Mesendoderm (in vitro differentiated cells): ENCODE results near the gene FBXW11.

Experiments used
- DNase-seq: peaks from one replicate; pipeline ENCODE4 v3.0.0; 2013
- H2AK5ac ChIP-seq: 2 replicates; pipeline ENCODE4 v1.6.1; 2013; ENCODE audit warnings: low read length, inconsistent platforms
- H2BK120ac ChIP-seq: 2 replicates; pipeline ENCODE4 v1.6.1; 2013; ENCODE audit warnings: low read depth, mild to moderate bottlenecking, low read length, moderate library complexity, mixed read lengths
- H2BK15ac ChIP-seq: replicated peaks from 2 replicates; pipeline ENCODE4 v1.6.1; 2013; ENCODE audit warnings: low read depth, mild to moderate bottlenecking, moderate library complexity
- H2BK5ac ChIP-seq: 2 replicates; pipeline ENCODE4 v1.6.1; 2013; ENCODE audit warnings: low read length, inconsistent platforms
- H3K18ac ChIP-seq: 2 replicates; pipeline ENCODE4 v1.6.1; 2013; ENCODE audit warnings: mild to moderate bottlenecking, low read length, mixed read lengths
- H3K23ac ChIP-seq: one replicate; pipeline ENCODE4 v1.6.1; 2013; ENCODE audit warnings: low read length
- H3K27ac ChIP-seq: 2 replicates; pipeline ENCODE4 v1.5.1; 2013; ENCODE audit warnings: low read depth, mild to moderate bottlenecking, inconsistent platforms, low read length, moderate library complexity
- H3K27me3 ChIP-seq: 2 replicates; pipeline ENCODE4 v1.6.1; 2013; ENCODE audit warnings: low read length, control low read depth, mild to moderate bottlenecking, inconsistent platforms; ENCODE audit not compliant: insufficient read depth, poor library complexity
- H3K36me3 ChIP-seq: 2 replicates; pipeline ENCODE4 v1.6.1; 2013; ENCODE audit warnings: low read length, inconsistent platforms; ENCODE audit not compliant: control insufficient read depth, insufficient read depth
- H3K4ac ChIP-seq: one replicate; pipeline ENCODE4 v1.6.1; 2013; ENCODE audit warnings: low read depth, mild to moderate bottlenecking, low read length, moderate library complexity
- H3K4me1 ChIP-seq: 2 replicates; pipeline ENCODE4 v1.6.1; 2013; ENCODE audit warnings: low read depth, low read length, inconsistent platforms; ENCODE audit not compliant: control insufficient read depth
- H3K4me2 ChIP-seq: 2 replicates; pipeline ENCODE4 v1.6.1; 2013; ENCODE audit warnings: low read length
- H3K4me3 ChIP-seq: 2 replicates; pipeline ENCODE4 v1.5.1; 2013; ENCODE audit warnings: mild to moderate bottlenecking, low read length
- H3K56ac ChIP-seq: one replicate; pipeline ENCODE4 v1.6.1; 2013; ENCODE audit warnings: low read length
- H3K79me1 ChIP-seq: 2 replicates; pipeline ENCODE4 v1.6.1; 2013; ENCODE audit warnings: low read length, inconsistent platforms
- H3K79me2 ChIP-seq: 2 replicates; pipeline ENCODE4 v1.6.1; 2013; ENCODE audit warnings: mild to moderate bottlenecking, low read length; ENCODE audit not compliant: control insufficient read depth, insufficient read depth
- H3K9ac ChIP-seq: 2 replicates; pipeline ENCODE4 v1.6.1; 2013; ENCODE audit warnings: low read length, inconsistent platforms
- H4K5ac ChIP-seq: one replicate; pipeline ENCODE4 v1.6.1; 2013; ENCODE audit warnings: low read length
- H4K8ac ChIP-seq: one replicate; pipeline ENCODE4 v1.6.1; 2013; ENCODE audit warnings: low read depth, mild to moderate bottlenecking, control low read depth, low read length, moderate library complexity
- WGBS: extraction: QIAGEN DNeasy Blood & Tissue Kit; methylation state at CpG from one replicate; pipeline ENCODE4 v1.1.7; 2013; ENCODE audit warnings: low lambda C conversion rate, missing lambda C conversion rate; ENCODE audit not compliant: insufficient coverage; ENCODE audit errors: extremely low coverage; 5-methylcytosine and 5-hydroxymethylcytosine counted together

Gene FBXW11

GRCh38 chr5:171899792-171900191, 106.6 kb downstream of the FBXW11 start:
- H3K4me3 ChIP-seq = no peak overlapping the region
- H3K56ac ChIP-seq = no peak overlapping the region
- peak; percentile 86 for DNase-seq
- H3K4me2 ChIP-seq = no peak overlapping the region
- H3K18ac ChIP-seq = no peak overlapping the region
- no peak overlapping the region for H2BK120ac ChIP-seq
- H3K36me3 ChIP-seq = no peaks in the 10 kb centered on the region
- H3K9ac ChIP-seq = no peak overlapping the region
- H3K79me2 ChIP-seq = peaks cover 5% of the 10 kb centered on the region
- no peak overlapping the region for H3K4ac ChIP-seq
- no peak overlapping the region for H2BK5ac ChIP-seq
- no peak overlapping the region for H3K23ac ChIP-seq
- no peak overlapping the region for H3K27ac ChIP-seq
- H2BK15ac ChIP-seq = no peak overlapping the region
- no CpG with 5 or more reads among the region's 5 CpGs for WGBS
- H4K8ac ChIP-seq = no peak overlapping the region
- H4K5ac ChIP-seq = no peak overlapping the region
- peaks cover 13% of the 10 kb centered on the region for H3K79me1 ChIP-seq
- H3K4me1 ChIP-seq = no peaks in the 10 kb centered on the region
- H2AK5ac ChIP-seq = no peak overlapping the region
- H3K27me3 ChIP-seq = no peaks in the 10 kb centered on the region

GRCh38 chr5:171898879-171899278, 107.6 kb downstream of the FBXW11 start:
- H3K27ac ChIP-seq = no peak overlapping the region
- no peak overlapping the region for H3K56ac ChIP-seq
- no peak overlapping the region for H3K23ac ChIP-seq
- H3K4me2 ChIP-seq = no peak overlapping the region
- H4K8ac ChIP-seq = no peak overlapping the region
- no peak overlapping the region for H4K5ac ChIP-seq
- no peak overlapping the region for H3K18ac ChIP-seq
- DNase-seq = no peak
- no peak overlapping the region for H2AK5ac ChIP-seq
- H3K4me1 ChIP-seq = no peaks in the 10 kb centered on the region
- no CpG with 5 or more reads among the region's 1 CpG for WGBS
- no peaks in the 10 kb centered on the region for H3K27me3 ChIP-seq
- no peak overlapping the region for H3K4me3 ChIP-seq
- no peak overlapping the region for H2BK15ac ChIP-seq
- no peak overlapping the region for H2BK120ac ChIP-seq
- peaks cover 13% of the 10 kb centered on the region for H3K79me1 ChIP-seq
- no peak overlapping the region for H3K4ac ChIP-seq
- H2BK5ac ChIP-seq = no peak overlapping the region
- no peak overlapping the region for H3K9ac ChIP-seq
- H3K79me2 ChIP-seq = peaks cover 3% of the 10 kb centered on the region
- H3K36me3 ChIP-seq = no peaks in the 10 kb centered on the region

GRCh38 chr5:171898386-171898785, 108.1 kb downstream of the FBXW11 start:
- Histone ChIP-seq H2AK5ac (no peak overlapping the region), H4K8ac (no peak overlapping the region), H3K79me1 (peaks cover 12% of the 10 kb centered on the region), H4K5ac (no peak overlapping the region), H3K36me3 (no peaks in the 10 kb centered on the region), H3K9ac (no peak overlapping the region), H2BK120ac (no peak overlapping the region), H3K18ac (no peak overlapping the region), H3K27ac (no peak overlapping the region), H3K4ac (no peak overlapping the region), H3K23ac (no peak overlapping the region), H3K56ac (no peak overlapping the region), H3K4me2 (no peak overlapping the region), H3K27me3 (no peaks in the 10 kb centered on the region), H2BK15ac (no peak overlapping the region), H3K79me2 (peaks cover 3% of the 10 kb centered on the region), H3K4me3 (no peak overlapping the region), H3K4me1 (no peaks in the 10 kb centered on the region), H2BK5ac (no peak overlapping the region)
- no CpG with 5 or more reads among the region's 4 CpGs for WGBS
- no peak for DNase-seq

- no peak overlapping the region for H2BK120ac ChIP-seq
- no peak overlapping the region for H2BK5ac ChIP-seq
- H3K4me3 ChIP-seq = no peak overlapping the region
- H4K5ac ChIP-seq = no peak overlapping the region
- H2AK5ac ChIP-seq = no peak overlapping the region
- H4K8ac ChIP-seq = no peak overlapping the region
- no peak overlapping the region for H3K18ac ChIP-seq
- no peak overlapping the region for H2BK15ac ChIP-seq
- H3K9ac ChIP-seq = no peak overlapping the region
- no peak overlapping the region for H3K56ac ChIP-seq
- H3K23ac ChIP-seq = no peak overlapping the region
- no peak overlapping the region for H3K4ac ChIP-seq
- H3K4me2 ChIP-seq = no peak overlapping the region
- WGBS = no CpG with 5 or more reads among the region's 1 CpG
- H3K36me3 ChIP-seq = no peaks in the 10 kb centered on the region
- H3K79me2 ChIP-seq = peaks cover 3% of the 10 kb centered on the region
- no peak for DNase-seq
- H3K27ac ChIP-seq = no peak overlapping the region
- H3K79me1 ChIP-seq = peaks cover 9% of the 10 kb centered on the region
- H3K4me1 ChIP-seq = no peaks in the 10 kb centered on the region
- no peaks in the 10 kb centered on the region for H3K27me3 ChIP-seq
Measured at GRCh38 chr5:171897231-171897630, 109.2 kb downstream of the FBXW11 start.

- WGBS = no CpG with 5 or more reads among the region's 2 CpGs
- no peaks in the 10 kb centered on the region for H3K27me3 ChIP-seq
- no peak overlapping the region for H2BK120ac ChIP-seq
Measured at GRCh38 chr5:171895081-171895480, 111.4 kb downstream of the FBXW11 start.

GRCh38 chr5:171893290-171893886, 113.0 kb downstream of the FBXW11 start:
- Histone ChIP-seq H4K8ac (no peak overlapping the region), H3K4me3 (no peak overlapping the region), H3K27me3 (no peaks in the 10 kb centered on the region), H2AK5ac (no peak overlapping the region), H2BK15ac (no peak overlapping the region), H4K5ac (no peak overlapping the region), H3K23ac (no peak overlapping the region), H3K4ac (no peak overlapping the region), H3K18ac (no peak overlapping the region), H3K36me3 (no peaks in the 10 kb centered on the region), H3K27ac (no peak overlapping the region), H2BK5ac (no peak overlapping the region), H3K4me2 (no peak overlapping the region), H3K79me1 (no peaks in the 10 kb centered on the region), H3K4me1 (no peaks in the 10 kb centered on the region), H3K56ac (no peak overlapping the region), H3K9ac (no peak overlapping the region), H3K79me2 (no peaks in the 10 kb centered on the region), H2BK120ac (no peak overlapping the region)
- no peak for DNase-seq
- no CpG with 5 or more reads among the region's 4 CpGs for WGBS

More at GRCh38 chr5:171895081-171895480, 111.4 kb downstream of the FBXW11 start:
- no peak overlapping the region for H3K4me3 ChIP-seq
- H2AK5ac ChIP-seq = no peak overlapping the region
- DNase-seq = no peak
- no peak overlapping the region for H3K4me2 ChIP-seq
- no peak overlapping the region for H3K4ac ChIP-seq
- H3K9ac ChIP-seq = no peak overlapping the region
- no peaks in the 10 kb centered on the region for H3K79me1 ChIP-seq
- no peak overlapping the region for H4K5ac ChIP-seq
- H3K27ac ChIP-seq = no peak overlapping the region
- H2BK5ac ChIP-seq = no peak overlapping the region
- H3K56ac ChIP-seq = no peak overlapping the region
- no peak overlapping the region for H3K23ac ChIP-seq
- H3K18ac ChIP-seq = no peak overlapping the region
- no peak overlapping the region for H4K8ac ChIP-seq
- H2BK15ac ChIP-seq = no peak overlapping the region
- no peaks in the 10 kb centered on the region for H3K4me1 ChIP-seq
- no peaks in the 10 kb centered on the region for H3K36me3 ChIP-seq
- no peaks in the 10 kb centered on the region for H3K79me2 ChIP-seq
